ENCODE results near the gene IDS.
"Not testable (repeated sequence)": the region's sequence is repeated elsewhere in the genome, so short reads cannot be mapped to it uniquely, and the experiment has no call there.

The IDS gene

GRCh38 chrX:149498767-149499166 lies 6.3 kb downstream of the IDS start:
- DNase-seq (ENCODE audit: low spot score) = no peak

DNA sequence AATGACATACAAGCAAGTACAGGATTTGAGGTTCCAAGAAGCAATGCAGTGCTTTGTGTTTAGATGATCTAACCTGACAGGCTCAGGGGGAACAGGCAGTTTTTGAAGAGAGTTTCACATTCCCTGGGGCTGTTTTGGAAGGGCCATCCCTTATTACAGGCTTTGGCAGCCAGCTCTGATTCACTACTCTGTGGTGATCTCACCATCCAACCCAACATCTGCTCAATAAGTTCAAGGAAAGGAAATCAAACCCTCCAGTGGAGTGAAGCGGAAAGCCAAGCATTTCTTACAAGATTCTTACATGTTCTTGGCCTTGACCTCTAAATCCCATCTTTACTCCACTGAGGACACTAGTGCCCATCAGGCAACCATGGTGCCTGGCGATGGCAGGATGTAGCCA lies 7.5 kb downstream of the IDS start:
- DNase-seq (ENCODE audit: low spot score) = no peak

GRCh38 chrX:149497054-149497453 lies 8.1 kb downstream of the IDS start:
- DNase-seq (ENCODE audit: low spot score) = no peak

- no peak for DNase-seq (ENCODE audit: low spot score)
Observed at GRCh38 chrX:149495573-149496071, 9.5 kb downstream of the IDS start.

GRCh38 chrX:149494844-149495565 lies 10.1 kb downstream of the IDS start:
- no peak for DNase-seq (ENCODE audit: low spot score)

DNA sequence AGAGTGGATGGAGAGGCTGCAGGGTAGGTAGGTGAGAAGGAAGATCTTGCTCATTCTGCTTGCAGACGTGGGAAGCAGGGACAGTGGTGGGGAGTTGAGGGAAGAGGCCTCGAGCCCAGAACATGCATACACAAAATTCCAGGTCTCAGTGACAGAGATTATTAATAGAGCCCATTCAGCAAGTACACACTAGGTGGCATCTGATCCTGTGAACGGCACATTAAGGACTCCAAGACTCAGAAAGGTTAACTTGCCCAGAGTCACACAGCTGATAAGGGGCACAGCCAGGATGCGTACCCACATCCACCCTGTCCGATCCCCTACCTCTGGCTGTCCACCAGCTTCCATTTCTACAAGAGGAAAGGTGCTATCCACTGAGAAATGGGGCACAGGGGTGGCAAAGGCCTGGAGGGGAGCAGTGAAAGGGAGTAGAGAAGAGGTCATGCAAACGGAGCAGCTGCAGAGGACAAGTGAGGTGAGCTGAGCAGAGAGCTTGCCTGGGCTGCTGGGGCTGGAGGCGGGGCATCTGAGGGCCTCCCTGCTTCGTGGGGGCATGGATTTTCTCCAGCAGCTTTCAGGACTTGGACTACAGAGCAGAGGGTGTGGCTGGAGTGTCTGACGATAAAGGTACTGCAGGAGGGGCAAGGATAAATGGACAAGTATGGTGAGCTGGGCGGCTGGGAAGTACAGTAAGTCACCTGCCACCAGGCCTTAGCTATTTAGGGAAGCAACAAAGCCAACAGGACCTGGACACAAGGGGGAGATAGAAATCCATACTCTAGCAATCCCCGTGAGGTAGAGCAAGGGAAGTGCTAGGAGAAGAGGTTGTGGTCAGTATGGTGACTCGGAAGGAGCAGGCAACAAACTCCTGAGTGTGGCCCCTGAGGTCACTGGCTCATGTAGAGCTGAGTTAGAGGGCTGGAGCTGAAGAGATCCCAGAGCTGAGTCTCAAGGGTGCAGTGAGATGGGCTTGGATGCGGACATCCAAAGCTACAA lies 11.2 kb downstream of the IDS start:
- DNase-seq (ENCODE audit: low spot score) = no peak

DNA sequence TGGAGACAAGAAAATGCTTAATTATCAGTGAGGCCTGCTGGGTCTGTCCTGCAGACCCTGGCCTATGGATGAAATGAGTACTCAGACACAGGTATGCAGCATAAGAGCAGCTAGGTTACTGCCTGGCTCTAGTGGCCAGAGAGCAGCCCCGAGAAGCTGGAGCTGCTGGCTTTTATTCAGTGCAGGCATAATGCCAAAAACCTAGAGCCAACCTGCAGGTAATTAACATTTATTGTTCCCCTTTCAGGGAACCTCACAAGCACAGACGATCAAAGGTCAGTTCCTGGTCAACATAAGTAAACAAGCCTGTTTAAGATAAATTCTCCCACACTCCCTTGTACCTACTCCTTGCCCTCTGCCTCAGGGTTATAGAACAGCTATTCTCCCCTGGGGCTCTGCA lies 13.3 kb downstream of the IDS start:
- DNase-seq (ENCODE audit: low spot score) = no peak

- DNase-seq (ENCODE audit: low spot score) = no peak
Observed at GRCh38 chrX:149490100-149490499, 15.0 kb downstream of the IDS start.

DNA sequence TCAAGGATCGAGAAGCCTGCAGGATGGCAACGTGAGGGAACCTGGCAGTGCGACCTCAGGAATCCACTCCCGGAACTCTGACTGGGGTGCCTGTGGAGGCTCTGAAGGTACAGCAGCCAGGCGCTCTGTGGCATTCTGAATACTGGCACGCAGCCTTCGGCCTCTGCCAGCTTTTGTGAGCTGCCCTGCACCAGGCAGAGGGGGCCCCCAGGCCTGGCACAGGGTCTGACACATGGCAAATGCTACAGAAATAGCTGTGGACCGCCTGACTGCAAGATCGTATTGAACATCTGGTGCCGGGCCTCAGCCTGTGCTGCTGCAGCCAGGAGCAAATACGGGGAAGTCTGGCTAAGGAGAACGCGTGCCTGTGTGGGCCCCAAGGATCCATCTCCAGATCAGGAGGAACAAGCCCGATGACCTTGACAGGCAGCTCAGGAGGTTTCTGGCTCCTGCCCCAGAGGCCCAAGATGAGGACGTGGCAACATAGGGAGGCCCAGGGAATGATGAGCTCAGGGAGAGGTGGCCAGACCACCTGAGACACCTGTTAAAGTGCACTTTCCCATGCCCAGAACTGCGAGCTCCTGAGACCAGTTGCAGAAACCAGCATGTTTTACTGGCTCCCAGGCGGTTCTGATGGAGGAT lies 16.6 kb downstream of the IDS start:
- DNase-seq (ENCODE audit: low spot score) = peak; percentile 25

DNA sequence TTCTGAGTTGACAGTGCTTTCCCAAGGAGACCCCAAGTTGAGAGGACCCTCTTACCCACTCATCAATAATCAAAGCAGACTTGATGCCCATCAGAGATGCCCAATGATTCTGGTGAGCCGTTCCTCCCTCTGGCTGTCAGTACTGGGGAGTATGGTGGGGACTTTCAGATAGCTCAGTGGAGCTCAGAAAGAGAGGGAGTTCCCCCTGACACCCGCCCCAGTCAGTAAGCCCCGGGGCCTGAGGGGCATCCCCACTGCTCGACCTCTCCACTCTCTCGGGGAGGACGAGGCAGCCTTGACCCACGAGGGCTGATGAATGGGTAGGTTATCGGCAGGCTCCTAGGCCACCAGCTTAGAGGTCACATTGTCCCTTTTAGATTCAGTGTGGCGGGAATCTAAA lies 17.1 kb downstream of the IDS start:
- not testable (repeated sequence) for DNase-seq (ENCODE audit: low spot score)

- no peak for DNase-seq (ENCODE audit: low spot score)
Observed at GRCh38 chrX:149487292-149487691, 17.8 kb downstream of the IDS start.

DNA sequence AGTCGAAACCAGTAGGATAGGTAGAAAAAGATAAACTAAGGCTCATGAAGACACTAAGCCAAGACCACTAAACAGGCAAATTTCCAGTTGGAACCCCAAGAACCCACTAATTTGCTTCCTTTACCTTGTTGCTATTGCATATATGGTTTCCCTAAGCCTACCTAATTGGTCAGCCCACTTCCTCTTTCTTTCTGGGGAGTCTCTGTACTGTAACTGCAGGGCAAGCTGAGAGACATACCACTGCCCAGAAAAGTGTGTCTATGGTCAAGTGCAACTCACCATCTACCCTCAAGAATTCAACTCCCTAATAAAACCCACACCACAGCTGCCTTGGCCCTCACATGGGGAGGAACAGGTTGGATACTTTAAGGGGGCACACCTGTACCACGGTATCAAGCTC lies 28.6 kb downstream of the IDS start:
- no peak for DNase-seq (ENCODE audit: low spot score)

GRCh38 chrX:149473966-149474365 lies 31.1 kb downstream of the IDS start:
- no peak for DNase-seq (ENCODE audit: low spot score)

GRCh38 chrX:149473092-149473491 lies 32.0 kb downstream of the IDS start:
- no peak for DNase-seq (ENCODE audit: low spot score)

- DNase-seq (ENCODE audit: low spot score) = no peak
Observed at GRCh38 chrX:149472625-149473024, 32.5 kb downstream of the IDS start.

GRCh38 chrX:149471397-149471796 lies 33.7 kb downstream of the IDS start:
- DNase-seq (ENCODE audit: low spot score) = no peak

DNA sequence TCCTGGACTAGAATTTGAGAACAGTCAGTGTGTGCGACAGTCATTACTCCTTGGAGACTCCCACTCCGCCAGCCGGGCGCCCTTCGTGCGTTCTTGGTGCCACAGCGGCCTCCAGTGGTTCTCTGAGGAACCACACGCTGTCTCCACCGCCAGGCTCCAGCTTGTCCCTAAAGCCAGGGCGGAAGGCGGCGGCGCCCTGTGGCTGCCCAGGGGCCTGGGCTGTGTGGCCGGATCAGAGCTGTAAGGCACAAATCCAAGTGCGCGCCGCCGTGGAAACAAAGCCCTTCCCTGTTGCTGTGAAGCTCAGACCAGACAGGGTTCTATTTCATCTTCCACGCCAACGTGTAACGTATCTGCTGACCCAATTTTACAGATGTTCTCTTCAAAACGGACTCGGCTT lies 34.2 kb downstream of the IDS start:
- peak; percentile 78 for DNase-seq (ENCODE audit: low spot score)

DNA sequence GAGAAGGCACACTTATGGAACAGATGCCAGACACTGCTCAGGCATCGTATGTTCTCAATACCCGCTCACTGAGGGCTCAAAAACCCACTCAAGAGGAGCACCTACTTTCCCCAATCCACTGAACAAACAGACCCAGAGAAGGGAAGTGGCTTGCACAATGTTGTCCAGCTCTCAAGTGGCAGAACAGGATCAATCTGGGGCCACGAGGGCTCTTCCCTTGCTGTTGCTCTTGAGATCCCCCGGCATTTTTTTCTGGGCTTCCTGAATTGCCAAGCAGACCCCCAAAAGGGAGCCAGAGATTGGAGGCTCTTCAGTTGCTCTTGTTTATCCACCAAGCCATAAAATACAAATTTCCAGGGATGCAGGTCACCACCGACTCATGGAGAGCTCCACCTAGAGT lies 35.7 kb downstream of the IDS start:
- no peak for DNase-seq (ENCODE audit: low spot score)

DNA sequence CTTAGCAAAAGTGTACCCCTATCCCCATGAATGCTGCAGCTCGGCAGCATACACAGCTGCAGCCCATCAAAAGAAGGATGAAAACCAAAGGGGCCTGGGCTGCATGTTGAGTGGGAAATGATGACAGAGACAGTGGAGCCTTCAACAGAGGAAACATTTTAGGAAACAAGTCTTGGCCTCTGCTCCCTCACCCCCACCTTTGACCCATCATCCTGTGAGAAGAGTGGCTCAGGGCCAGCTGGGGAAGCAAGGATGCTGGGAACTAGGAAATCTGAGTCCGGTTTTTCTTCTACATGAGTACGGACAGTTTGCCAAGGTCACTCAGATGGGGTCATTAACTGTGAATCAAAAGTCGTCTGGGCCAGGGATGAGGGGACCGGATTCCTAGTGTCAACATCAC lies 37.2 kb downstream of the IDS start:
- no peak for DNase-seq (ENCODE audit: low spot score)

GRCh38 chrX:149467461-149467860 lies 37.6 kb downstream of the IDS start:
- DNase-seq (ENCODE audit: low spot score) = no peak

DNA sequence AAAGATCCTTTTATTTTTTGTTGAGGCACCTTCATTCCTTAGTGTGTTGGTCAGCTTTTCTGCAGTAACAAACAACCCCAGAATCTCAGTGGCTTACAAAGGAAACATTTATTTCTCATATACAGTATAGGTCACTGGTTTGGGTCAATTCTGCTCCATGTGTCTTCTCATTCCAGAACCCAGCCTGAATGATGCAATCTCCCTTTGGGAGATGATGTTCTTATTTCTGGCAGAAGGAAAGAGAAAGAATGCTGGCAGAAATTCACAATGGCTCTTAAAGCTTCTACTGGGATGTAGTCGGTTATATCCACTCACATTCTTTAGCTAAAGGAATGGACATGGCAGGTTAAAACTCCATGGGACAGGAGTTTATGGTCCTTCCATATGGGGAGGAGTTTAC lies 42.3 kb downstream of the IDS start:
- DNase-seq (ENCODE audit: low spot score) = no peak

GRCh38 chrX:149461746-149462145 lies 43.4 kb downstream of the IDS start:
- no peak for DNase-seq (ENCODE audit: low spot score)

DNA sequence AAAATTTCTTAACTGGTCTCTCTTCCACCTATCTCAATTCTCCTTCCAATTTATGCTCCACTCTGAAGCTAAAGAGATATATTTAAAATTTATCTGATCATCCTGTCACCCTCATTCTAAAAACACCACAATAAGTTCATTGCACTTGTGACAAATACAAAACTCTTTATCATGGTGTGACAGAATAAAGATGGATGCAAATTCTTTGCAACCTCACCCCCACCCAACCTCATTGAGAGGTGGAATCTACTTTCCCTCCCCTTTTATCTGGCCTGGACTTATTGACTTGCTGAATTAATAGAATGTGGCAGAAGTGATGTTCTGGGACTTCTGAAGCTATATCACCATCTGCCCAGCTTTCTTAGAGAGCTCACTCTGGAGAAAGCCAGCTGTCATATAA lies 46.5 kb downstream of the IDS start:
- no peak for DNase-seq (ENCODE audit: low spot score)
